SU-DHL-6 (cell line): ENCODE results near the gene DNAJC12.

ENCODE experiments used
- H2AFZ ChIP-seq: fragments of 200-600 bp; sonication (generic); 2 replicates; pipeline ENCODE4 v1.6.1; 2014; ENCODE audit warnings: low read depth, mild to moderate bottlenecking, moderate library complexity, mixed read lengths, antibody characterized with exemption, low read length; ENCODE audit not compliant: severe bottlenecking
- H3F3A ChIP-seq: fragments of 200-600 bp; shearing (Covaris generic); 2 replicates; pipeline ENCODE4 v1.6.0; 2016; ENCODE audit warnings: antibody characterized with exemption, mild to moderate bottlenecking; ENCODE audit not compliant: insufficient read depth
- H3K27ac ChIP-seq: fragments of 200-600 bp; sonication (generic); 2 replicates; pipeline ENCODE4 v1.5.1; 2016; ENCODE audit warnings: low read depth, mild to moderate bottlenecking, low read length, moderate library complexity, mixed read lengths
- H3K27me3 ChIP-seq: fragments of 200-600 bp; sonication (generic), shearing (Covaris generic); 2 replicates; pipeline ENCODE4 v1.6.0; 2014; ENCODE audit warnings: mild to moderate bottlenecking, low read length
- H3K36me3 ChIP-seq: fragments of 200-600 bp; sonication (generic); 2 replicates; pipeline ENCODE4 v1.6.1; 2014; ENCODE audit warnings: mild to moderate bottlenecking, low read length, mixed read lengths
- H3K4me2 ChIP-seq: fragments of 300-600, 200-600 bp; shearing (Covaris generic), sonication (generic); 2 replicates; pipeline ENCODE4 v1.6.0; 2014; ENCODE audit warnings: low read length, low read depth, mild to moderate bottlenecking; ENCODE audit not compliant: poor library complexity, severe bottlenecking
- H3K4me3 ChIP-seq: fragments of 200-600 bp; sonication (generic); 2 replicates; pipeline ENCODE4 v1.5.1; 2014; ENCODE audit warnings: antibody characterized with exemption, low read length, mild to moderate bottlenecking, mixed read lengths; ENCODE audit not compliant: insufficient read depth, poor library complexity, severe bottlenecking
- H3K79me2 ChIP-seq: fragments of 200-600 bp; sonication (generic); 2 replicates; pipeline ENCODE4 v1.6.1; 2014; ENCODE audit warnings: mild to moderate bottlenecking, low read length, moderate library complexity; ENCODE audit not compliant: insufficient read depth
- H3K9ac ChIP-seq: fragments of 200-600 bp; sonication (generic); 2 replicates; pipeline ENCODE4 v1.7.0; 2014; ENCODE audit warnings: mild to moderate bottlenecking, low read length
- H3K9me2 ChIP-seq: fragments of 200-600 bp; sonication (generic); replicated peaks from 2 replicates; pipeline ENCODE4 v1.6.1; 2014; ENCODE audit warnings: low read length; ENCODE audit not compliant: insufficient read depth
- H3K9me3 ChIP-seq: fragments of 200-600 bp; sonication (generic); 2 replicates; pipeline ENCODE4 v1.6.1; 2014; ENCODE audit warnings: low read length, mixed read lengths; ENCODE audit not compliant: insufficient read depth
- H4K20me1 ChIP-seq: fragments of 200-600 bp; sonication (generic); 2 replicates; pipeline ENCODE4 v1.6.1; 2014; ENCODE audit warnings: low read depth, mild to moderate bottlenecking, antibody characterized with exemption, low read length, moderate library complexity, mixed read lengths
- CTCF ChIP-seq: fragments of 200-600 bp; sonication (generic); IDR thresholded peaks from one replicate; pipeline ENCODE4 v1.5.1; 2017; ENCODE audit warnings: antibody characterized with exemption, mild to moderate bottlenecking, low read length, moderate library complexity; ENCODE audit not compliant: insufficient read depth, poor library complexity, severe bottlenecking
- EZH2phosphoT487 ChIP-seq: fragments of 200-600 bp; sonication (generic), shearing (Covaris generic); conservative IDR thresholded peaks from 2 replicates; pipeline ENCODE4 v1.6.1; 2018; ENCODE audit warnings: mild to moderate bottlenecking, antibody characterized with exemption, low read length, moderate library complexity, mixed read lengths

The DNAJC12 gene

DNA sequence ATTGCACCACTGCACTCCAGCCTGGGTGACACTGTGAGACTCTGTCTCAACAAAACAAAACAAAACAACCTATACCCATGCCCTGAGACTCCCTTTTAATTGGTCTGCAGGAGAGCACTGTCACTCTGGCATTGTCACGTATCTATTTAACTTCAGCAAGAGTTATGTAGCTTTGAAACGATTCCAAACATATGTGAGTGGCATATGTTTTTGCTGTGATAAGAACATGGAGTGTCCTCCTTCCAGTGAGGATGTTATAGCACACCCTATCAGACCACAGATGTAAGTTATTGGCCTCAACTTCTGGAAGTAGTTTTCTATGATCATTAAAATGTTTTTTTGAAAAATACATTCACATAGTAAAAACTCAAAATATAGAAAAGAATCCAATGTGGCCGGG, 15.5 kb upstream of the DNAJC12 start:
- no peak overlapping the region for H3K9ac ChIP-seq
- no peak for TF ChIP-seq EZH2phosphoT487
- no peak for TF ChIP-seq CTCF

DNA sequence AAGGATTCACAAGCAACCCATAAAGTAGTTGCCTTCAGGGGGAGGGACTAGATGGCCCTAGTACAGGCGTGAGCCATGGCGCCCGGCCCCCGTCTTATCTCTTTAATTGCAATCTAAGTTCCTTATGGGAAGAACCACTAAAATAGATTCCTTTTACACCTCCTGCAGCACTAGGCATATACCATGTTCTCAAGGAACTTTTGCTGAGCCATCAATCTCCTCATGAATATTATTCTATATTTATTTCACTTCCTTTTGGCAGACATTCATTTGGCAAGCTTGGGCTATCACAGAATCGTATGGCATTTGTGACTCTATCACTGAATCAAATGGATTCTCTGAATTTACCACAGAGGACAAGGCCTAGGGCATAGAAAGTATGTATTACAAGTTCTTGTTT, 14.8 kb upstream of the DNAJC12 start:
- Histone ChIP-seq H2AFZ (no peak overlapping the region), H4K20me1 (no peaks in the 10 kb centered on the region), H3K36me3 (no peaks in the 10 kb centered on the region), H3K9me2 (no peaks in the 10 kb centered on the region), H3K9me3 (no peaks in the 10 kb centered on the region), H3K27ac (no peak overlapping the region), H3K4me3 (no peak overlapping the region), H3F3A (no peaks in the 10 kb centered on the region), H3K79me2 (no peaks in the 10 kb centered on the region), H3K4me2 (no peak overlapping the region), H3K9ac (no peak overlapping the region), H3K27me3 (no peaks in the 10 kb centered on the region)
- TF ChIP-seq CTCF, result no peak
- TF ChIP-seq EZH2phosphoT487, result no peak

More for the DNA sequence above, 15.5 kb upstream of the DNAJC12 start:
- H3K9me2 ChIP-seq, result no peaks in the 10 kb centered on the region
- no peaks in the 10 kb centered on the region for H3K9me3 ChIP-seq
- no peak overlapping the region for H2AFZ ChIP-seq
- H3F3A ChIP-seq, result no peaks in the 10 kb centered on the region
- no peaks in the 10 kb centered on the region for H3K27me3 ChIP-seq
- H3K4me2 ChIP-seq, result no peak overlapping the region
- no peak overlapping the region for H3K27ac ChIP-seq
- no peaks in the 10 kb centered on the region for H4K20me1 ChIP-seq
- no peak overlapping the region for H3K4me3 ChIP-seq
- H3K36me3 ChIP-seq, result no peaks in the 10 kb centered on the region
- H3K79me2 ChIP-seq, result no peaks in the 10 kb centered on the region

GRCh38 chr10:67851186-67851585, 13.2 kb upstream of the DNAJC12 start:
- Histone ChIP-seq H3K27me3 (no peaks in the 10 kb centered on the region), H3K9ac (no peak overlapping the region), H2AFZ (no peak overlapping the region), H3K4me3 (no peak overlapping the region), H3K27ac (no peak overlapping the region), H3K9me3 (no peaks in the 10 kb centered on the region), H3K36me3 (no peaks in the 10 kb centered on the region), H3F3A (no peaks in the 10 kb centered on the region), H3K9me2 (no peaks in the 10 kb centered on the region), H3K4me2 (no peak overlapping the region), H3K79me2 (no peaks in the 10 kb centered on the region), H4K20me1 (no peaks in the 10 kb centered on the region)
- no peak for TF ChIP-seq CTCF
